GM21576 (cell line): ENCODE data around the gene STX16.
"Not testable (repeated sequence)": the region's sequence is repeated elsewhere in the genome, so short reads cannot be mapped to it uniquely, and the experiment has no call there.

Experiments
- ATAC-seq: cut with Tn5 transposase; IDR thresholded peaks from one replicate; pipeline ENCODE4 v1.9.1; 2021; ENCODE audit warnings: mild to moderate bottlenecking, moderate library complexity; ENCODE audit not compliant: unreplicated experiment

Gene STX16

GRCh38 chr20:58719971-58720371 lies 68.9 kb downstream of the STX16 start:
- no peak for ATAC-seq

GRCh38 chr20:58720890-58721289 lies 69.8 kb downstream of the STX16 start:
- ATAC-seq: no peak

GRCh38 chr20:58721951-58722778 lies 71.1 kb downstream of the STX16 start:
- ATAC-seq: no peak

GRCh38 chr20:58722877-58723627 lies 72.0 kb downstream of the STX16 start:
- no peak for ATAC-seq

GRCh38 chr20:58723628-58723984 lies 72.5 kb downstream of the STX16 start:
- ATAC-seq: no peak

GRCh38 chr20:58726156-58726555 lies 75.1 kb downstream of the STX16 start:
- ATAC-seq: not testable (repeated sequence)
